Measurements from ENCODE around the gene WDR54. TPM values are rescaled to one million over a fixed set of nuclear protein-coding genes. Genes with fewer than 3 reads are reported as not detected.

Gene WDR54
- total and polyA plus RNA-seq, 10 of the 15 experiments (the other 5 are each of a cell fraction or from before 2014, with no cell fraction given) = 38.2 to 116 (median 89.1) TPM

DNA sequence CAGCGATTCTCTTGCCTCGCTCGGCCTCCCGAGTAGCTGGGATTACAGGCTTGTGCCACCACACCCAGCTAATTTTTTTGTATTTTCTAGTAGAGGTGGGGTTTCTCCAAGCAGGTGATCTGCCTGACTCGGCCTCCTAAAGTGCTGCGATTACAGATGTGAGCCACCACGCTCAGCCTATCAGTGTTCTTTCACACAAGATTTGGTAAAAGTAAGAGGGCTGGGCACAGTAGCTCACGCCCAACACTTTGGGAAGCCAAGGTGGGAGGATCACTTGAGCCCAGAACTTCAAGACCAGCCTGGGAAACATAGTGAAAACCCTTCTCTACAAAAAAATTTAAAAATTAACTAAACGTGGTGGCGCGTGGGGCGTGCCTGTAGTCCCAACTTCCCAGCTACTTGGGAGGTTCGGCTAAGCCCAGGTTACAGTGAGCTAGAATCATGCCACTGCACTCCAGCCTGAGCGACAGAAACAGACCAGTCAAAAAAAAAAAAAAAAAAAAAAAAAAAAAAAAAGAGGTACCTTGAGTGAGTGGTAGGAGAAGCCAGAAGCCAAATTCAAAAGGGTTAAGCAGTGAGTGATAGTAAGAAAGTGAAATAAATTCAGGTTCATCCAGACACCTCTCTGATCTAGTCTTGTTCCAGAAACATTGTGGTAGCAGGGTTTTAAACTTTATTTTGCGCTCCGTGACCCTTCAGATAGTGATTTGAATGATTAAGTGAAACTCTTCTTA, 50.0 kb downstream of the WDR54 start:
- no peak for ATAC-seq
- Histone ChIP-seq H3K9ac (ENCODE audit: control insufficient read depth, insufficient read depth, low read length) (peak overlapping the region; percentile 85), H3K4me3 (peak overlapping the region; percentile 89), H3K27ac (ENCODE audit: control insufficient read depth, insufficient read depth) (peak overlapping the region; percentile 93), H3K79me2 (ENCODE audit: control insufficient read depth, insufficient read depth, low read length) (peaks cover 10% of the 10 kb centered on the region), H4K20me1 (ENCODE audit: control insufficient read depth, insufficient read depth) (no peaks in the 10 kb centered on the region), H3K4me1 (ENCODE audit: control insufficient read depth, insufficient read depth, low read length) (0 out of 2 replicates have a peak, but pooled peaks cover 6% of the 10 kb centered on the region), H3K27me3 (replicated peaks in 1 of 2; ENCODE audit: control insufficient read depth in 2 of 2, insufficient read depth in 2 of 2, low read length in 1 of 2) (no peaks in the 10 kb centered on the region), H3K36me3 (ENCODE audit: control insufficient read depth in 2 of 2, insufficient read depth in 2 of 2, low read length in 1 of 2) (peaks cover 0 to 3% of the 10 kb centered on the region in 2 experiments; a peak in 2 of 4 replicates), H3K9me3 (replicated peaks; ENCODE audit: control insufficient read depth, insufficient read depth, low read length) (no peaks in the 10 kb centered on the region), H3K4me2 (ENCODE audit: control insufficient read depth, insufficient read depth) (peak overlapping the region; percentile 99), H2AFZ (ENCODE audit: control insufficient read depth, low read depth, low read length) (no peak overlapping the region)
- BruUV-seq (replicated peaks) = no TSS peak
- intact Hi-C loops (cut with micrococcal nuclease; ENCODE audit: unreplicated experiment) (no loop called here), in situ Hi-C loops (cut with MboI) (no loop called here)
- FAIRE-seq = peak; percentile 49
- POLR2A ChIA-PET = interaction anchor here (0.6 to 2.7 kb wide), 7 partner anchors 10 to 148 kb away, joined by 3 to 14 read pairs (median 4); partner anchors contain the start of genes INO80B and WBP1
- SMC1A ChIA-PET (ENCODE audit: uncharacterized antibody, unreplicated experiment) = no interaction called here
- WGBS (ENCODE audit: insufficient coverage, insufficient replicate concordance, low lambda C conversion rate, missing lambda C conversion rate) = 66% methylated on average over 16 of the region's 16 CpGs
- TF ChIP-seq KAT2A (conservative IDR thresholded peaks at IDR 0.05; ENCODE audit: control insufficient read depth, low read depth, low read length) (no peak), ZNF384 (IDR thresholded peaks at IDR 0.05; ENCODE audit: borderline replicate concordance, low read depth, low read length) (peak; percentile 58; the same call in 1 of the 2 replicates), ZNF622 (IDR thresholded peaks at IDR 0.05) (no peak)
- no peak for DNase-seq (ENCODE audit: low read depth, low spot score)
- CTCF ChIA-PET = interaction anchor here (1.0 to 2.7 kb wide), 3 partner anchors 10 to 117 kb away, joined by 3 to 20 read pairs (median 9); partner anchors contain the start of genes CCDC142 and TTC31
- RAD21 ChIA-PET (ENCODE audit: unreplicated experiment) = interaction anchor here (0.9 to 2.1 kb wide), 2 partner anchors 10 to 14 kb away, joined by 3 to 20 read pairs; partner anchors contain the start of genes CCDC142, TTC31 and WBP1

All from GM12878 (cell line).